RWPE2 (cell line): ENCODE data around the gene GALNT2.
A peak's percentile ranks its signal among the peaks of the same experiment; 100 is the strongest.

ENCODE experiments used
- ATAC-seq: fragments of 200-7000 bp; cut with Tn5 transposase; 3 replicates; pipeline ENCODE4 v1.9.1; 2021; ENCODE audit warnings: low read depth
- DNase-seq: peaks from one replicate; pipeline ENCODE4 v3.0.0-alpha.2; 2020; ENCODE audit warnings: low spot score
- H3K27ac ChIP-seq: fragments of 450-650 bp; 2 replicates; pipeline ENCODE4 v1.5.1; 2017; ENCODE audit warnings: mild to moderate bottlenecking; ENCODE audit not compliant: poor library complexity, severe bottlenecking
- H3K27me3 ChIP-seq: fragments of 250-450 bp; sonication (Bioruptor Pico); 2 replicates; pipeline ENCODE4 v1.5.1; 2021; ENCODE audit warnings: mild to moderate bottlenecking, moderate library complexity; ENCODE audit not compliant: insufficient read depth, poor library complexity, severe bottlenecking
- H3K36me3 ChIP-seq: fragments of 250-450 bp; sonication (Bioruptor Pico); 2 replicates; pipeline ENCODE4 v1.5.1; 2020; ENCODE audit warnings: low read depth, mild to moderate bottlenecking, moderate library complexity
- H3K4me1 ChIP-seq: fragments of 250-450 bp; sonication (Bioruptor Pico); 2 replicates; pipeline ENCODE4 v1.5.1; 2021; ENCODE audit warnings: mild to moderate bottlenecking, moderate library complexity; ENCODE audit not compliant: insufficient read depth, poor library complexity, severe bottlenecking
- H3K4me3 ChIP-seq: fragments of 250-450 bp; sonication (Bioruptor Pico); 2 replicates; pipeline ENCODE4 v1.5.1; 2021; ENCODE audit warnings: mild to moderate bottlenecking, moderate library complexity; ENCODE audit not compliant: severe bottlenecking
- H3K9me3 ChIP-seq: fragments of 250-450 bp; sonication (Bioruptor Pico); 2 replicates; pipeline ENCODE4 v1.5.1; 2021; ENCODE audit warnings: mild to moderate bottlenecking, moderate library complexity; ENCODE audit not compliant: severe bottlenecking
- TF ChIP-seq, protein P1 (sequence below): fragments of 450-650 bp; IDR thresholded peaks from one replicate; pipeline ENCODE4 v1.5.1; 2017; ENCODE audit warnings: mild to moderate bottlenecking, moderate library complexity; ENCODE audit not compliant: poor library complexity, severe bottlenecking

The GALNT2 gene

GRCh38 chr1:230044729-230045128 lies 22.3 kb upstream of the GALNT2 start:
- DNase-seq: no peak
- H3K4me1 ChIP-seq: no peaks in the 10 kb centered on the region
- no peaks in the 10 kb centered on the region for H3K36me3 ChIP-seq
- no peak overlapping the region for H3K27ac ChIP-seq
- ATAC-seq: no peak
- TF ChIP-seq, protein P1, sequence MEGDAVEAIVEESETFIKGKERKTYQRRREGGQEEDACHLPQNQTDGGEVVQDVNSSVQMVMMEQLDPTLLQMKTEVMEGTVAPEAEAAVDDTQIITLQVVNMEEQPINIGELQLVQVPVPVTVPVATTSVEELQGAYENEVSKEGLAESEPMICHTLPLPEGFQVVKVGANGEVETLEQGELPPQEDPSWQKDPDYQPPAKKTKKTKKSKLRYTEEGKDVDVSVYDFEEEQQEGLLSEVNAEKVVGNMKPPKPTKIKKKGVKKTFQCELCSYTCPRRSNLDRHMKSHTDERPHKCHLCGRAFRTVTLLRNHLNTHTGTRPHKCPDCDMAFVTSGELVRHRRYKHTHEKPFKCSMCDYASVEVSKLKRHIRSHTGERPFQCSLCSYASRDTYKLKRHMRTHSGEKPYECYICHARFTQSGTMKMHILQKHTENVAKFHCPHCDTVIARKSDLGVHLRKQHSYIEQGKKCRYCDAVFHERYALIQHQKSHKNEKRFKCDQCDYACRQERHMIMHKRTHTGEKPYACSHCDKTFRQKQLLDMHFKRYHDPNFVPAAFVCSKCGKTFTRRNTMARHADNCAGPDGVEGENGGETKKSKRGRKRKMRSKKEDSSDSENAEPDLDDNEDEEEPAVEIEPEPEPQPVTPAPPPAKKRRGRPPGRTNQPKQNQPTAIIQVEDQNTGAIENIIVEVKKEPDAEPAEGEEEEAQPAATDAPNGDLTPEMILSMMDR: no peak
- H3K27me3 ChIP-seq: no peaks in the 10 kb centered on the region
- H3K9me3 ChIP-seq: no peaks in the 10 kb centered on the region
- no peak overlapping the region for H3K4me3 ChIP-seq

GRCh38 chr1:230047114-230047865 lies 19.7 kb upstream of the GALNT2 start:
- DNase-seq (no peak), ATAC-seq (peak; percentile 70)
- Histone ChIP-seq H3K27ac (no peak overlapping the region), H3K27me3 (no peaks in the 10 kb centered on the region), H3K4me1 (no peaks in the 10 kb centered on the region), H3K4me3 (no peak overlapping the region), H3K36me3 (no peaks in the 10 kb centered on the region), H3K9me3 (no peaks in the 10 kb centered on the region)
- TF ChIP-seq, protein P1: no peak

- Histone ChIP-seq H3K27me3 (no peaks in the 10 kb centered on the region), H3K4me1 (no peaks in the 10 kb centered on the region), H3K36me3 (no peaks in the 10 kb centered on the region), H3K27ac (no peak overlapping the region), H3K9me3 (no peaks in the 10 kb centered on the region), H3K4me3 (no peak overlapping the region)
- DNase-seq (no peak), ATAC-seq (no peak)
- TF ChIP-seq, protein P1: no peak
These were observed 18.7 kb upstream of the GALNT2 start for GRCh38 chr1:230048322-230048721.

- TF ChIP-seq, protein P1: no peak
- H3K27ac ChIP-seq: no peak overlapping the region
- no peaks in the 10 kb centered on the region for H3K36me3 ChIP-seq
- no peaks in the 10 kb centered on the region for H3K27me3 ChIP-seq
- ATAC-seq (no peak), DNase-seq (no peak)
- no peaks in the 10 kb centered on the region for H3K9me3 ChIP-seq
- H3K4me3 ChIP-seq: no peak overlapping the region
- no peaks in the 10 kb centered on the region for H3K4me1 ChIP-seq
These were observed 18.1 kb upstream of the GALNT2 start for GRCh38 chr1:230048922-230049321.

- Histone ChIP-seq H3K27ac (no peak overlapping the region), H3K9me3 (no peaks in the 10 kb centered on the region), H3K27me3 (no peaks in the 10 kb centered on the region), H3K36me3 (no peaks in the 10 kb centered on the region), H3K4me1 (no peaks in the 10 kb centered on the region), H3K4me3 (no peak overlapping the region)
- TF ChIP-seq, protein P1: no peak
- ATAC-seq (no peak), DNase-seq (no peak)
These were observed 17.3 kb upstream of the GALNT2 start for GRCh38 chr1:230049731-230050130.
